PC-9 (cell line): Measurements from ENCODE around the gene MGAT1. TPM values are rescaled to one million over a fixed set of nuclear protein-coding genes. Genes with fewer than 3 reads are reported as not detected.

ENCODE experiments used
- BruUV-seq: library from RNA; stranded (reverse); fragments of 400-500 nt; replicated peaks from 2 replicates; lab custom pipeline; 2021; lab: Mats Ljungman, UMichigan
- CTCF ChIA-PET: fragments of 300-600 bp; sonication (Branson Sonifier 250); formaldehyde crosslinking; loops from one replicate; lab custom pipeline; 2022; ENCODE audit warnings: antibody characterized with exemption; lab: Charles Lee
- POLR2A ChIA-PET: fragments of 300-600 bp; sonication (Branson Sonifier 250); formaldehyde crosslinking; loops from one replicate; lab custom pipeline; 2022; ENCODE audit warnings: antibody characterized with exemption; ENCODE audit not compliant: unreplicated experiment; lab: Charles Lee
- DNase-seq, 2 experiments: peaks; one replicate each; pipeline versions ENCODE4 v3.0.0 to v3.0.0-alpha.2; 2015 to 2022; ENCODE audit warnings: mixed read lengths in 1 of 2
- H2AFZ ChIP-seq: fragments of 200-600 bp; sonication (generic); 2 replicates; pipeline ENCODE4 v1.8.1; 2017; ENCODE audit warnings: antibody characterized with exemption
- H3F3A ChIP-seq: fragments of 200-600 bp; sonication (generic); 2 replicates; pipeline ENCODE4 v1.8.1; 2017; ENCODE audit warnings: antibody characterized with exemption, mild to moderate bottlenecking, low read depth; ENCODE audit not compliant: insufficient read depth
- H3K27ac ChIP-seq: fragments of 200-600 bp; sonication (generic); 2 replicates; pipeline ENCODE4 v1.6.1; 2016; ENCODE audit warnings: mixed run types
- H3K27me3 ChIP-seq: fragments of 200-600 bp; sonication (generic); 2 replicates; pipeline ENCODE4 v1.6.1; 2016; ENCODE audit warnings: low read depth, mixed run types; ENCODE audit not compliant: insufficient read depth
- H3K36me3 ChIP-seq: fragments of 200-600 bp; sonication (generic); 2 replicates; pipeline ENCODE4 v1.6.1; 2016; ENCODE audit warnings: low read depth, mixed run types
- H3K4me1 ChIP-seq: fragments of 200-600 bp; sonication (generic); replicated peaks from 2 replicates; pipeline ENCODE4 v1.6.1; 2016; ENCODE audit warnings: mixed run types; ENCODE audit not compliant: insufficient read depth
- H3K4me2 ChIP-seq: fragments of 200-600 bp; sonication (generic); 2 replicates; pipeline ENCODE4 v1.6.1; 2017; ENCODE audit warnings: mixed run types
- H3K4me3 ChIP-seq: fragments of 200-600 bp; sonication (generic); 2 replicates; pipeline ENCODE4 v1.6.1; 2016; ENCODE audit warnings: mixed run types
- H3K79me2 ChIP-seq: fragments of 200-600 bp; sonication (generic); 2 replicates; pipeline ENCODE4 v1.6.1; 2017; ENCODE audit warnings: low read depth, mixed run types
- H3K9me2 ChIP-seq: fragments of 200-600 bp; sonication (generic); 2 replicates; pipeline ENCODE4 v1.8.1; 2017; ENCODE audit warnings: mild to moderate bottlenecking; ENCODE audit not compliant: insufficient read depth
- H3K9me3 ChIP-seq: fragments of 200-600 bp; sonication (generic); 2 replicates; pipeline ENCODE4 v1.8.1; 2016; ENCODE audit warnings: low read depth; ENCODE audit not compliant: insufficient read depth
- H4K20me1 ChIP-seq: fragments of 200-600 bp; sonication (generic); 2 replicates; pipeline ENCODE4 v1.8.1; 2017; ENCODE audit not compliant: insufficient read depth
- EZH2 ChIP-seq: fragments of 200-600 bp; sonication (generic); IDR thresholded peaks from 2 replicates; pipeline ENCODE4 v1.8.0; 2017; ENCODE audit warnings: antibody characterized with exemption, low read depth
- intact Hi-C: fragments of 100-400 bp; cut with micrococcal nuclease; formaldehyde crosslinking; loops from one replicate; pipeline ENCODE4 v1.10.0; 2022; ENCODE audit not compliant: unreplicated experiment
- total RNA-seq: library from RNA; stranded (reverse); gene quantifications from 2 replicates; pipeline ENCODE4 v1.2.3, GENCODE V29; 2021
- TF ChIP-seq, protein P1 (sequence below): fragments of 200-600 bp; sonication (generic); conservative IDR thresholded peaks from 2 replicates; pipeline ENCODE4 v1.6.1; 2017; ENCODE audit warnings: mixed run types, antibody characterized with exemption, mild to moderate bottlenecking, moderate library complexity

The MGAT1 gene
- total RNA-seq, 1 experiment from 2014 or later = 103 TPM

DNA sequence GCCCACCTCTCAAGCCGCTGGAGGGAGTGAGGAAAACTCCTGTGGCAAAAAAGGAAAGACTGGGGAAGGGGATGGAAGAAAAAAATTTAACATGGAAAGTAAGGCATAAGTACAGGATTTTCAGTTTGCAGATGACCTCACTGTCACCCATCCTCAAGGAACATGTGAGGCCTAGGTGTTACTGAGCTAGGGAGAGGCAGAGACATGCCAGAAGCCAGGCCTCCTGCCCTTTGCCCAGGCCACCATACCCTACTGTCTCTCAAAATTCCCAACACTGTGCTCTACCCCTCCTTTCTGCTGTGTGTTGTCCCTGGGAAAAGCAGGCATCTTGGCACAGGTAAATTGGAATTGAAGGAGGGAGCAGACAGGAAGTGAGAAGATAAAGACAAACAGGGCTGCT, 4.4 kb upstream of the MGAT1 start:
- no peak for DNase-seq
- intact Hi-C loops = loop anchor here (10.0 kb wide), 1 partner anchor 418 kb away; the partner anchor contains the start of gene TRIM41
- H3K9me3 ChIP-seq = no peaks in the 10 kb centered on the region
- peak overlapping the region; percentile 60 for H3K27ac ChIP-seq
- peaks cover 45% of the 10 kb centered on the region for H3K4me1 ChIP-seq
- POLR2A ChIA-PET = no interaction called here
- no TSS peak for BruUV-seq
- CTCF ChIA-PET = no interaction called here
- H3F3A ChIP-seq = peaks cover 33% of the 10 kb centered on the region
- TF ChIP-seq, protein P1, sequence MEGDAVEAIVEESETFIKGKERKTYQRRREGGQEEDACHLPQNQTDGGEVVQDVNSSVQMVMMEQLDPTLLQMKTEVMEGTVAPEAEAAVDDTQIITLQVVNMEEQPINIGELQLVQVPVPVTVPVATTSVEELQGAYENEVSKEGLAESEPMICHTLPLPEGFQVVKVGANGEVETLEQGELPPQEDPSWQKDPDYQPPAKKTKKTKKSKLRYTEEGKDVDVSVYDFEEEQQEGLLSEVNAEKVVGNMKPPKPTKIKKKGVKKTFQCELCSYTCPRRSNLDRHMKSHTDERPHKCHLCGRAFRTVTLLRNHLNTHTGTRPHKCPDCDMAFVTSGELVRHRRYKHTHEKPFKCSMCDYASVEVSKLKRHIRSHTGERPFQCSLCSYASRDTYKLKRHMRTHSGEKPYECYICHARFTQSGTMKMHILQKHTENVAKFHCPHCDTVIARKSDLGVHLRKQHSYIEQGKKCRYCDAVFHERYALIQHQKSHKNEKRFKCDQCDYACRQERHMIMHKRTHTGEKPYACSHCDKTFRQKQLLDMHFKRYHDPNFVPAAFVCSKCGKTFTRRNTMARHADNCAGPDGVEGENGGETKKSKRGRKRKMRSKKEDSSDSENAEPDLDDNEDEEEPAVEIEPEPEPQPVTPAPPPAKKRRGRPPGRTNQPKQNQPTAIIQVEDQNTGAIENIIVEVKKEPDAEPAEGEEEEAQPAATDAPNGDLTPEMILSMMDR = no peak
- no peak for TF ChIP-seq EZH2
- H3K36me3 ChIP-seq = 0 out of 2 replicates have a peak, but pooled peaks cover 3% of the 10 kb centered on the region
- H3K4me2 ChIP-seq = peak overlapping the region; percentile 99
- peak overlapping the region; percentile 95; the same call in 1 of the 2 replicates for H3K4me3 ChIP-seq
- no peak overlapping the region for H2AFZ ChIP-seq
- no peaks in the 10 kb centered on the region; the same call in 1 of the 2 replicates for H4K20me1 ChIP-seq
- H3K27me3 ChIP-seq = no peaks in the 10 kb centered on the region
- peaks cover 57% of the 10 kb centered on the region for H3K79me2 ChIP-seq
- no peaks in the 10 kb centered on the region for H3K9me2 ChIP-seq

DNA sequence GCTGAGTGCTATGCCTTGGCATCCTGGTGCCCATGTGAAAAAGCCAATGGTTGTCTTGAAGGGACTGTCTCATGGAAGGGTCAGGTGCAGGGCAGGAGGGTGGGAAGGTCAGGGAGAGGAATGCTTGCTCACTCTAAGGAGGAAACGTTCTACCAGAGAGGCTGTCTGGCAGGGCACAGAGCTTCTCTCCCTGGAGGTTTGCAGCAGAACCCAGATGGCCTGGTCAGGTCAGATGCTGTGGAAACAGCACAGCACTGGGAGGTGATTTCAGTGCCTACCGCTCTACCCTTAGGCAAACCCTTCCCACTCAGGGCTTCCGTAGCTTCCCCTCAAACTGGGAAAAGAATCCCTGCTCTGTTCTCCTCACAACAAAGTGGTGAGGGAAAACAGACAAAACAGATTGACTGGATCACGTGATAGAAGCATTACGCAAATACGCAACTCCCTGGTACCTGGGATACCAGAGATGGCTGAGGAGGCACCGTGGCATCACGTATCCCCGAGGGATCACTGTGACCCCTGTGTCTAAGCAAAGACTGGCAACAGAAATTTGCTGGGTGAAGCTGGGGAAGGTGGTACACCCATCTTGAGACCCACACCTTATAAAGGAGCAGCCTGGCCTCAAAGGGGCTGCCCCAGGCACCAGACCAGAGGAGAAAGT, 3.9 kb upstream of the MGAT1 start:
- H2AFZ ChIP-seq = no peak overlapping the region
- H3K9me2 ChIP-seq = no peaks in the 10 kb centered on the region
- H3K27ac ChIP-seq = peak overlapping the region; percentile 60
- TF ChIP-seq, protein P1 = no peak
- TF ChIP-seq EZH2 = no peak
- peaks cover 29% of the 10 kb centered on the region for H3F3A ChIP-seq
- DNase-seq = peak; percentile 80 to 90
- peaks cover 6% of the 10 kb centered on the region for H4K20me1 ChIP-seq
- intact Hi-C loops = loop anchor here (10.0 kb wide), 1 partner anchor 418 kb away; the partner anchor contains the start of gene TRIM41
- ChIA-PET CTCF (no interaction called here), POLR2A (no interaction called here)
- H3K4me1 ChIP-seq = peaks cover 45% of the 10 kb centered on the region
- no peaks in the 10 kb centered on the region for H3K9me3 ChIP-seq
- H3K4me3 ChIP-seq = peak overlapping the region; percentile 95; the same call in 1 of the 2 replicates
- H3K79me2 ChIP-seq = peaks cover 60% of the 10 kb centered on the region
- H3K27me3 ChIP-seq = no peaks in the 10 kb centered on the region
- H3K4me2 ChIP-seq = peak overlapping the region; percentile 99
- 0 out of 2 replicates have a peak, but pooled peaks cover 3% of the 10 kb centered on the region for H3K36me3 ChIP-seq
- no TSS peak for BruUV-seq

DNA sequence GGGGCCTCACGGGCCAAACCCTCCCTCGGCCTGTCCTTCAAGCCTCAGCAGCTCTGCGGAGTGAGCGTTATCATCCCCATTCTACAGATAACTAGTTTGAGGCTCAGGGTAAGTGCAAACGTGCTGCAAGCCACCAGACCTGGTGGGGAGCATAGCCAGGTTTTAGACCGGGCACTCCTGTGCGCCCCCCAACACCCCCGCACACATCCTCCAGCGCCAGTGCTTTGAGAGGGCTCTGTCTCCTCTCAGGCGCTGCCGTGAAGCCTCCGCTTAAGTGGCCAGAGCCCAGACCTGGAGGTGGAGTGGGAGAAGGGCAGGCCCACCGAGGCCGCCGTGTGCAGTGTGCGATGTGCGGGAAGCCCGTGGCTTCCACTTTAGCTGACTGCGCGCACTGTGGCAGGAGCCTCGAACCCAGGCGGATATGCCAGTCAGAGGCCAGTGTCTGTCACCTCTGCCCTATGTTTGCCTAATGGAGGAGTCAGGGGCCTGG, 1.6 kb upstream of the MGAT1 start:
- H3K4me3 ChIP-seq = no peak overlapping the region

More for the DNA sequence above, 1.6 kb upstream of the MGAT1 start:
- no peaks in the 10 kb centered on the region for H3K27me3 ChIP-seq
- H3K9me3 ChIP-seq = no peaks in the 10 kb centered on the region
- BruUV-seq = no TSS peak
- H2AFZ ChIP-seq = no peak overlapping the region
- peaks cover 57% of the 10 kb centered on the region for H3K4me1 ChIP-seq
- peaks cover 73% of the 10 kb centered on the region for H3K79me2 ChIP-seq
- peaks cover 27% of the 10 kb centered on the region for H4K20me1 ChIP-seq
- no peak overlapping the region for H3K4me2 ChIP-seq
- TF ChIP-seq, protein P1 = no peak
- no peak for TF ChIP-seq EZH2
- no peaks in the 10 kb centered on the region for H3K9me2 ChIP-seq
- H3K27ac ChIP-seq = no peak overlapping the region
- peaks cover 30% of the 10 kb centered on the region; the same call in 1 of the 2 replicates for H3F3A ChIP-seq
- intact Hi-C loops = loop anchor here (10.0 kb wide), 1 partner anchor 421 kb away; the partner anchor contains the start of gene TRIM41
- no peak for DNase-seq
- POLR2A ChIA-PET = no interaction called here
- CTCF ChIA-PET = no interaction called here
- H3K36me3 ChIP-seq = 0 out of 2 replicates have a peak, but pooled peaks cover 3% of the 10 kb centered on the region
